Posterior cingulate gyrus (tissue), 11 donors: ENCODE results near the gene HSPA14.
"Not testable (repeated sequence)": the region's sequence is repeated elsewhere in the genome, so short reads cannot be mapped to it uniquely, and the experiment has no call there.

Experiments
- DNase-seq, 10 donors: peaks; one replicate each; pipeline versions ENCODE4 v3.0.0 to v3.0.0-alpha.2; 2020 to 2021; ENCODE audit warnings: mixed read lengths in 3 of 10
- intact Hi-C: fragments of 100-400 bp; cut with DNase I; formaldehyde crosslinking; loops from one replicate; pipeline ENCODE4 v1.15.1; 2023

Gene HSPA14

DNA sequence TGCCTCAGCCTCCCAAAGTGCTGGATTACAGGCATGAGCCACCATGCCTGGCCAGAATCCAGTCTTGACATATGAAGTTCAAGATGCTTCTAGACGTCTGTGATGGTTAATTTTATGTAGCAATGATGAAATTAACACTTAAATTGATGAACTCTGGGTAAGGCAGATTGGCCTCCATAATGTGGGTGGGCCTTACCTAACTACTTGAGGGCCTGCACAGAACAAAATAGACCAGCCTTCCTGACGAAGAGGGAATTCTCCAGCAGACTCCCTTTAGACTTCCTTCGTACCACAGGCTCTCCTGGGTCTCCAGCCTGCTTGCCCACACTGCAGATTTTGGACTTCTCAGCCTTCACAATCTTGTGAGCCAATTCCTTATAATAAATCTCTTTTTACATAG, 5.0 kb upstream of the HSPA14 start:
- intact Hi-C loops: no loop called here
- DNase-seq: no peak

DNA sequence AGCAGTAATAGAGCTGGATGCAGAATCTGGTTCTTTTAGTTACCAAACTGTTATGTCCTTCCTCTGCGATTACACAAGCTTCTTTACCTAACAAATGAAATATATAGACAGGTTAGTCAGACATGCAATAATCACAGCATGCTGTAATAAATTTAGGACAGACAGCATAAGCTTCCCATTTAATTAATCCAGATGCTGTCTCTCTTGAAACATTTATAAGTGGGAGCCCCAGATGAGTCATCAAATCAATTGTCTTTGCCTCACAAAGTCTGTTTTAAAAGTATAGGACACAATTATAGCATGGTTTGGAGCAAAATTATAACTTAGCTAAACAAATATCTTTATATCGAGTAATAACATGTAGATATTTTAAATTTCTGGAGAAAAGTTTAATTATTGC, 1.9 kb upstream of the HSPA14 start:
- DNase-seq: no peak
- intact Hi-C loops: loop anchor here (5.0 kb wide), 2 partner anchors 234 to 339 kb away; no protein-coding TSS in a partner anchor

DNA sequence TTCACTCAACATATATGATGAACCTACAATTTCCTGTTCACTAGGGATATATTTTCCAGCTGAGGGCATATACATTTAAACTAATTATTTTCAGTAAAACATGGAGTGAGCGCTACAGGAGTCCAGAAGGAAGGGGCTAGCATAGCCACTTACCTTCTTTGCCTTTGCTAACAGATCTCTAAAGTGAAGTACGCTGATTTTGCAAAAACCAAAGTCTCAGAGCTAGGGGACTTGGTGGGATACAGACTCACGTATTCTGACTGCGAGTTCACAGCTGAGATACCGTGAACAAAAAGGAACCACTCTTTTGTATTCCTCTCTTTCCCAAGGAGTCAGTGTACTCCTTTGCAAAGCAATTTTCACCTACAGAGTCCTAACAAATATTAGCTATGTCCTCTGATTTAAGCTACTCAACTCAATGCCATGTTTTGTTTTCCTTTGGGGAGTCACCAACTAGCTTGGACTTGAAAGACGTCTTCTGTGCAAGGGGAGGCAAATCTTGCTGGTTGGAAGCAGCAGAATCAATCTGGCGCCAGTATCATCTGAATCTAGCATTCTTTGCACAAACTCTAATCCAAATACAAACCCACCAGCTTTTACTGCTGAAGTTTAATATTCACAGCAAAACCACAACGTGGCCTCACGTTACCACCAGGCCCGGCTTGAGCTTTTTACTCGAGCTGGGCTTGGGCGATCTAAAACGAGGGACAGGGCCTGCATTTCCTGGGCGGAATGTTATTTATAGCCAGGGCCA, 926 bp upstream of the HSPA14 start:
- DNase-seq: no peak
- intact Hi-C loops: loop anchor here (5.0 kb wide), 2 partner anchors 235 to 340 kb away; no protein-coding TSS in a partner anchor

DNA sequence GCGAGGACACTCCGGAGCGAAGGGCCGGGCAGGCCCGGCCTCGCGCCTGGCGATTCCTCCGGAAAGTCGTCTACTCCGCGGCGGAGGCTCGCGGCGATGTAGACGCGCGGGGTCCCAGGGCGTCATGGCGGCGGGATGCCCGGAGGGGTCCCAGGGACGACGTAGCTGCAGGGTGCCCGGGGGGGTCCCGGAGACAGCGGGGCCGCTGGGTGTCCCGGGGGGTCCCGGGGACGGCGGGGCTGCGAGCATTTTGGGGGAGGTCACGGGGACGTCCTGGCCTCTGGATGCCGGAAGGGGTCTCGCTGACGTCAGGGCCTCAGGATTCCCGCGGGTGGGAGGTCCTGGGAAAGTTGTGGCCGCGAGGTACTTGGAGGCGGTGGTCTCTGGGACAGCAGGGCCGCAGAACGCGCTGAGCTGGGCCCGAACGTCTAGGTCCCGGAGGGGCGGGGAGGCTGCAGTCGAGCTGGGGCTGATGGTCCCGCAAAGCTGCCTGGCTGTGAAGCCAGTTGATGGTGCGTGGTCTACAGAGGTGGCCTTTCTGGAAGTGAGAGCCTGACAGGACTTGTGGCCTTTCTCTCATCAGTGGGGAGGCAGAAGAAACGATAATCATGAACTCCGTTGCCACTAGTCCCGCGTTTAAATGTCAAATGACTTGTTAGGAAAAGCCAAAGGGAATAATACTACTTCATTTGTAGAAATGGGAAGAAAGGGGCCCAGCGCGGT, 637 bp downstream of the HSPA14 start:
- DNase-seq: peak in 6 of 10 donors; percentile 11 to 89 (median 24)
- intact Hi-C loops: loop anchor here (2.0 to 5.0 kb wide), 3 partner anchors 40 to 341 kb away; partner anchors contain the start of gene SUV39H2

DNA sequence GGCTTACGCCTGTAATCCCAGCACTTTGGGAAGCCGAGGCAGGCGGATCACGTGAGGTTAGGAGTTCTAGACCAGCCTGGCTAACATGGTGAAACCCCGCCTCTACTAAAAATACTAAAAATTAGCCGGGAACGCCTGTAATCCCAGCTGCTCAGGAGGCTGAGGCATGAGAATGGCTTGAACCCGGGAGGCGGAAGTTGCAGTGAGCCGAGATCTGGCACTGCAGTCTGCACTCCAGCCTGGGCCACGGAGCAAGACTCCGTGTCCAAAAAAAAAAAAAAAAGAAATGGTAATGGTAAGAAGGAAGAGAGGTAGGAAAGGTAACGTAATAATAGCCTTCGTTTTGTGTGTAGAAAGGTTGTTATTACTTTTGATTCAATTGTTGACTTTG, 1.2 kb downstream of the HSPA14 start:
- DNase-seq: peak in 1 of 10 donors; percentile 70
- intact Hi-C loops: loop anchor here (2.0 to 5.0 kb wide), 3 partner anchors 40 to 342 kb away; partner anchors contain the start of gene SUV39H2

- no peak for DNase-seq
- intact Hi-C loops: no loop called here
These were observed 2.1 kb downstream of the HSPA14 start for GRCh38 chr10:14840178-14840577.

DNA sequence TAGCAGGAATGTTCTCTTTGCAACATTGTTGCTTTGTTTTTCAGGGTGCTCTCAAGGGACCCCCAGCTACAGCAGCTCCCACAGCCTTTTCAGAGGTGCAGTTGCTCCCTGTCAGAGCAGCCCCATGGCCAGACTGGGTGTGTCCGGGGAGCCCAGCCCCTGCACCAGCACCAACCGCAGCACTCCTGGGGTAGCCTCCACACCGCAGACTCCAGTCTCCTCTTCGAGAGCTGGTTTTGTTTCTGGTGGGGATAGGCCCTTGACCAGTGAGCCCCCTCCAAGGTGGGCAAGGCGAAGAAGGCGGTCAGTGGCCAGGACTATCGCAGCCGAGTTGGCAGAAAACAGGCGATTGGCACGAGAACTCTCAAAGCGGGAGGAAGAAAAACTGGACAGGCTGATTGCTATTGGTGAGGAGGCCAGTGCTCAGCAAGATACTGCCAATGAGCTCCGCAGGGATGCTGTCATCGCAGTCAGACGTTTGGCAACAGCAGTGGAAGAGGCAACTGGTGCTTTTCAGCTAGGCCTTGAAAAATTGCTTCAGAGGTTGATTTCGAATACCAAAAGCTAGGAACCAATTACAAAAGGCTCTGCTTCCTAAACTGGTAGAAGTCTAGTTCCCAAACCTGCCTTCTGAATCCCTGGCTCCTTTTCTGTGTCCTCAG, 5.4 kb downstream of the HSPA14 start:
- intact Hi-C loops: no loop called here
- DNase-seq: no peak

GRCh38 chr10:14844948-14845347, 6.8 kb downstream of the HSPA14 start:
- intact Hi-C loops: no loop called here
- no peak for DNase-seq

- intact Hi-C loops: no loop called here
- DNase-seq: no peak
These were observed 14.1 kb downstream of the HSPA14 start for GRCh38 chr10:14852236-14852635.

DNA sequence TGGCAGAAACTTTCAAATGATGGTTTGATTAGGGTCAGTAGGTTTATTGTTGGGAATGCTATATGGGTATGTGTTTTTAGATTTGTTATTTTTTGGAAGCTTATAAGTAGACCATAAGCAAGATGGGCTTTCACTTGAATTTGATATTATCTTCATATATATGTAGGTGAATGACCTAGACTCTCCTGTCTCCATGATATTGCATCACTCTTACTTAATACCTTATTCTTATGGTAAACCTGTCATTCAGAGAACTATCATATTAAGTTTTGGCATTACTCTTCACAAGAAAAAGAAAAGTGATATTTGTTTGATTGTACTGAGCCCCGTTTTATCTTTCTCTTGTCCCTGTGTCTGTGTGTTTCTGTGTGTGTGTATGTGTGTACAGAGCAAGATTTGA, 17.3 kb downstream of the HSPA14 start:
- intact Hi-C loops: no loop called here
- no peak for DNase-seq

GRCh38 chr10:14858338-14858960, 20.3 kb downstream of the HSPA14 start:
- intact Hi-C loops: no loop called here
- no peak for DNase-seq

DNA sequence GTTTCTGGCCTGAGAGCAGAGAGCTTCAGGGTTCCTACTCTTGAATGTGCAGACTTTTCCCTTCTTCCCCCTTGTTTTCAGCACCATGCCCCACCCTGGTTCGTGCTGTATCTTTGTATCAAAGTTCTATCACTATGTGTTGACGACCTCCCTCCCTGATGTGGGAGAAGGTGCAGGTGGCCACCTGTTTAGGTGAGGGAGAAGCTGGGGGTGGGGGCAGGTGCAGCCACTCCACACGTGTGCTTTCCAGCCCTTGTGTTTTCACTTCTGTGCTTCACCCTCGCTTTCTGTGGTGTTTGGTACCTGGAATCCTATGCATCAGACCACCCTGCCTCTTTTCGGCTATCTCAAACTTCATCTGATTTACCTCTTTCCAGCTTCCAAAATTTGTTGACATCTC, 20.9 kb downstream of the HSPA14 start:
- no peak for DNase-seq
- intact Hi-C loops: no loop called here

GRCh38 chr10:14859775-14860174, 21.7 kb downstream of the HSPA14 start:
- no peak for DNase-seq
- intact Hi-C loops: no loop called here

DNA sequence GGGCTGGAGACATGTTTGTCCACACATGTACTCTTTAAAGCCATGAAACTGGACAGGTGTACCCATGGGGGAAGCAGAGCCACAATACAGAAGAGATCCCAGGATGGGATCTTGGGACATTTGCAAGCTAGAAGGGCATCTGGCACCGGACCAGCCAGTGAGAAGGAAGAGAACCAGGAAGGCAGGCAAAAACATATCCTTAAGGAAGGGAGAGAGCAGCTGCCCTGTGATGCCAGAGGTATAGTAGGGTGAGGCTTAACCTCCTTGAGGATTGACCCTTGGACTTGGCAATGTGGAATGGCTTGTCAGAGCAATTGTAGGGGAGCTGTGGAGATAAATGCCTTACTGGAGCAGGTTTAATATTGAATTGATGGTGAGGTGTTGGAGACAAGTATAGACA, 22.7 kb downstream of the HSPA14 start:
- DNase-seq: no peak
- intact Hi-C loops: no loop called here

GRCh38 chr10:14864466-14864865, 26.4 kb downstream of the HSPA14 start:
- DNase-seq, intact Hi-C loops: not testable (repeated sequence)

DNA sequence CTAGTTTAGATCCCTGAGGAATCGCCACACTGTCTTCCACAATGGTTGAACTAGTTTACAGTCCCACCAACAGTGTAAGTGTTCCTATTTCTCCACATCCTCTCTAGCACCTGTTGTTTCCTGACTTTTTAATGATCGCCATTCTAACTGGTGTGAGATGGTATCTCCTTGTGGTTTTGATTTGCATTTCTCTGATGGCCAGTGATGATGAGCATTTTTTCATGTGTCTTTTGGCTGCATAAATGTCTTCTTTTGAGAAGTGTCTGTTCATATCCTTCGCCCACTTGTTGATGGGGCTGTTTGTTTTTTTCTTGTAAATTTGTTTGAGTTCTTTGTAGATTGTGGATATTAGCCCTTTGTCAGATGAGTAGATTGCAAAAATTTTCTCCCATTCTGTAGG, 26.8 kb downstream of the HSPA14 start:
- DNase-seq, intact Hi-C loops: not testable (repeated sequence)

DNA sequence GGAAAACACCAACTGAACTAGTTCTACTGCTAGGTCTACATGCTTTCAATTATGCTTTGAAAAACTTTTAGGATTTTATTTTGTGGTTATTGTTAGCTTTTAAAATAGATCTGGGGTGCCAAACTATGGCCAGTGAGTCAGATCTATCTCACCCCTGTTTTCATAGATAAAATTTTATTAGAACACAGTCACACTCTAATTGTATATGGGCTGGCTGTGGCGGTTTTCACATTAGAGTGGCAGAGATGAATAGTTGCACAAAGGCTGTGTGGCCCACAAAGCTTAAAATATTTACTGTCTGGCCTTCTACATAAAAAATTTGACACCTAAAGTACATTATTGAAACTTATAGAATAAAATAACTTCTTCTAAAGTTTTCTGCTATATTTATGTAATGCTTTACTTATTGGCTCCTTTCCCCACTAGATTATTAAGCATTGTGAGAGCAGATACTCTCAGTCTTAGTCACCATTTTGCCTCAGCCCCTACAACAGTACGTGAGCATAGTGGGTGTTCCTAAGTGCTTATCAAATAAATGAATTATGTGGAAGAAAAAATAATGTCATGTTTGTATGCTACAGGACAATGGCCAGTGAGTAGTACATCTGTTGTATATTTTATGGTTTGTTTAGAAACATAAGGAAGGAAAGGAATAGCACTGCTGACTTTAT, 35.1 kb downstream of the HSPA14 start:
- intact Hi-C loops: no loop called here

GRCh38 chr10:14875941-14876340, 37.8 kb downstream of the HSPA14 start:
- intact Hi-C loops: loop anchor here (5.0 kb wide), 2 partner anchors 221 to 274 kb away; partner anchors contain the start of gene RPP38
- DNase-seq: no peak

More for the DNA sequence above, 35.1 kb downstream of the HSPA14 start:
- no peak for DNase-seq

- intact Hi-C loops: loop anchor here (5.0 kb wide), 2 partner anchors 221 to 274 kb away; partner anchors contain the start of gene RPP38
- DNase-seq: no peak
These were observed 38.7 kb downstream of the HSPA14 start for GRCh38 chr10:14876764-14877163.
